HepG2 (cell line): Measurements from ENCODE around the gene SMG7. TPM values are rescaled to one million over a fixed set of nuclear protein-coding genes. Genes with fewer than 3 reads are reported as not detected.

ENCODE experiments used
- ATAC-seq: fragments of 200-7000 bp; cut with Tn5 transposase; 3 replicates; pipeline ENCODE4 v1.9.1; 2020; ENCODE audit warnings: mild to moderate bottlenecking, moderate library complexity
- BruUV-seq: library from RNA; stranded (reverse); fragments of 400-500 nt; replicated peaks from 2 replicates; lab custom pipeline; 2021; lab: Mats Ljungman, UMichigan
- CTCF ChIA-PET: fragments of 300-600 bp; formaldehyde crosslinking; extraction: SDS; loops from one replicate; lab custom pipeline; 2021; ENCODE audit warnings: low total read pairs, inconsistent platforms, low intra/inter-chr PET ratio; lab: Yijun Ruan, JAX
- POLR2A ChIA-PET: fragments of 350-600 bp; sonication (Branson Sonifier 250); formaldehyde crosslinking; loops from one replicate; lab custom pipeline; 2020; ENCODE audit warnings: antibody characterized with exemption, inconsistent platforms; lab: Yijun Ruan, JAX
- DNase-seq: peaks from one replicate; pipeline ENCODE4 v3.0.0-alpha.2; 2015; ENCODE audit warnings: low spot score
- FAIRE-seq: peaks from 3 replicates; lab custom pipeline; 2011; peaks lifted over from hg19 to GRCh38; lab: Jason Lieb, UNC
- H2AFZ ChIP-seq: one replicate; pipeline ENCODE4 v1.6.1; 2011; ENCODE audit warnings: low read length, inconsistent platforms
- H3K27ac ChIP-seq: fragments of 300-600 bp; 3 replicates; pipeline ENCODE4 v1.8.0; 2011; ENCODE audit warnings: mixed run types, mild to moderate bottlenecking, mixed read lengths, low read length, inconsistent platforms; ENCODE audit not compliant: insufficient read depth; ENCODE audit errors: extremely low read length
- H3K27me3 ChIP-seq, 2 experiments: fragments of 200-600 bp in 1 of 2; 2 replicates in 1 of 2; 3 replicates in 1 of 2; pipeline versions ENCODE4 v1.6.0 to v1.8.0; 2011; ENCODE audit warnings: low read length in 2 of 2, mild to moderate bottlenecking in 2 of 2, moderate library complexity in 2 of 2, inconsistent platforms in 1 of 2; ENCODE audit not compliant: insufficient read depth in 2 of 2, control insufficient read depth in 1 of 2
- H3K36me3 ChIP-seq, 2 experiments: fragments of 200-600 bp in 1 of 2; replicated peaks in 1 of 2; 2 replicates in 1 of 2; 3 replicates in 1 of 2; pipeline versions ENCODE4 v1.5.1 to v1.8.0; 2011; ENCODE audit warnings: low read length in 2 of 2, inconsistent platforms in 1 of 2; ENCODE audit not compliant: insufficient read depth in 2 of 2, control insufficient read depth in 1 of 2
- H3K4me1 ChIP-seq: 2 replicates; pipeline ENCODE4 v1.5.1; 2012; ENCODE audit warnings: low read length, inconsistent platforms; ENCODE audit not compliant: insufficient read depth
- H3K4me2 ChIP-seq: 2 replicates; pipeline ENCODE4 v1.6.0; 2011; ENCODE audit warnings: low read depth, low read length, inconsistent platforms
- H3K4me3 ChIP-seq, 3 experiments: fragments of 200-600 bp in 1 of 3; sonication (generic), shearing (Covaris generic) in 1 of 3; replicated peaks in 1 of 3; 2 replicates each; pipeline ENCODE4 v1.5.1; 2011 to 2016; ENCODE audit warnings: low read length in 3 of 3, inconsistent platforms in 2 of 3, low read depth in 2 of 3, mild to moderate bottlenecking in 2 of 3, control low read depth in 1 of 3, mixed read lengths in 1 of 3; ENCODE audit not compliant: insufficient read depth in 1 of 3
- H3K79me2 ChIP-seq: one replicate; pipeline ENCODE4 v1.6.1; 2011; ENCODE audit warnings: low read length, inconsistent platforms; ENCODE audit not compliant: insufficient read depth
- H3K9ac ChIP-seq: 2 replicates; pipeline ENCODE4 v1.6.0; 2011; ENCODE audit warnings: mild to moderate bottlenecking, low read depth, low read length, inconsistent platforms; ENCODE audit not compliant: insufficient read depth
- H3K9me3 ChIP-seq: 2 replicates; pipeline ENCODE4 v1.5.1; 2012; ENCODE audit warnings: mild to moderate bottlenecking, low read length
- H4K20me1 ChIP-seq: 2 replicates; pipeline ENCODE4 v1.6.0; 2011; ENCODE audit warnings: inconsistent platforms, mild to moderate bottlenecking, low read length, moderate library complexity; ENCODE audit not compliant: insufficient read depth
- MAF1 ChIP-seq: sonication (generic); formaldehyde crosslinking; IDR thresholded peaks from 2 replicates; pipeline ENCODE4 v1.5.0; 2020; ENCODE audit warnings: missing genetic modification reagents, borderline replicate concordance
- NONO ChIP-seq, 2 experiments: fragments of 450-650 bp in 1 of 2; sonication (generic) in 1 of 2; formaldehyde crosslinking in 1 of 2; IDR thresholded peaks in 1 of 2; conservative IDR thresholded peaks in 1 of 2; 2 replicates each; pipeline versions ENCODE4 v1.6.1 to v1.8.0; 2017 to 2022; ENCODE audit warnings: mild to moderate bottlenecking in 1 of 2, missing genetic modification reagents in 1 of 2, moderate library complexity in 1 of 2
- NR3C1 ChIP-seq: sonication (generic); formaldehyde crosslinking; IDR thresholded peaks from 2 replicates; pipeline ENCODE4 v1.4.0; 2020; ENCODE audit warnings: missing genetic modification reagents
- ONECUT2 ChIP-seq: sonication (generic); formaldehyde crosslinking; IDR thresholded peaks from 2 replicates; pipeline ENCODE4 v1.4.0; 2020; ENCODE audit warnings: missing genetic modification reagents
- PAF1 ChIP-seq: IDR thresholded peaks from 2 replicates; pipeline ENCODE4 v1.6.1; 2016; ENCODE audit warnings: missing genetic modification reagents, missing compliant biosample characterization
- ZFP62 ChIP-seq: sonication (generic); formaldehyde crosslinking; IDR thresholded peaks from 2 replicates; pipeline ENCODE4 v1.4.0; 2020; ENCODE audit warnings: missing genetic modification reagents
- ZNF225 ChIP-seq: sonication (generic); formaldehyde crosslinking; IDR thresholded peaks from 2 replicates; pipeline ENCODE4 v1.4.0; 2020; ENCODE audit warnings: mild to moderate bottlenecking, missing genetic modification reagents
- ZNF577 ChIP-seq: sonication (generic); formaldehyde crosslinking; IDR thresholded peaks from 2 replicates; pipeline ENCODE4 v1.4.0; 2020; ENCODE audit warnings: mild to moderate bottlenecking, low read depth, missing genetic modification reagents, borderline replicate concordance
- ZNF75D ChIP-seq: sonication (generic); formaldehyde crosslinking; IDR thresholded peaks from 2 replicates; pipeline ENCODE4 v1.8.1; 2023; ENCODE audit warnings: missing genetic modification reagents, mild to moderate bottlenecking, borderline replicate concordance
- ZSCAN30 ChIP-seq: sonication (generic); formaldehyde crosslinking; IDR thresholded peaks from 2 replicates; pipeline ENCODE4 v1.5.0; 2020; ENCODE audit warnings: mild to moderate bottlenecking, missing genetic modification reagents
- WGBS: methylation state at CpG from one replicate; pipeline ENCODE4 v1.1.6; 2017; ENCODE audit warnings: low lambda C conversion rate; 5-methylcytosine and 5-hydroxymethylcytosine counted together
- in situ Hi-C: cut with HindIII; loops from 2 replicates; pipeline ENCODE4 v1.10.0; 2017; ENCODE audit warnings: low pct_unique_long_range_greater_than_20kb; ENCODE audit not compliant: extremely low pct_ligation_motif_present
- intact Hi-C: fragments of 100-400 bp; cut with micrococcal nuclease; formaldehyde crosslinking; loops from one replicate; pipeline ENCODE4 v1.10.0; 2022; ENCODE audit not compliant: unreplicated experiment
- polyA plus RNA-seq, 8 experiments: library from polyadenylated mRNA; depleted of rRNA in 3 of 8; stranded (reverse) in 7 of 8; unstranded in 1 of 8; fragments of >200 nt; fragmentation: Illumina TruSeq in 4 of 8; extraction: Trizol in 4 of 8; gene quantifications; 2 replicates each; pipeline versions ENCODE4 v1.2.1 to v1.2.3, GENCODE V29; 2011 to 2016; ENCODE audit warnings: low read depth in 4 of 8, missing spikeins in 1 of 8, mixed read lengths in 1 of 8; ENCODE audit not compliant: insufficient read depth in 1 of 8
- total RNA-seq, 5 experiments: library from RNA; depleted of rRNA; stranded (reverse); fragments of >200 nt; fragmentation: Illumina TruSeq; extraction: Trizol; gene quantifications; 2 replicates each; pipeline ENCODE4 v1.2.3, GENCODE V29; 2016; ENCODE audit warnings: low read depth in 1 of 5
- TF ChIP-seq, protein P1 (sequence below): sonication (generic); formaldehyde crosslinking; IDR thresholded peaks from 2 replicates; pipeline ENCODE4 v1.4.0; 2020; ENCODE audit warnings: mild to moderate bottlenecking, low read depth, missing genetic modification reagents

Gene SMG7
- total and polyA plus RNA-seq, 2 of the 13 experiments (the other 11 are each of a cell fraction or from before 2014, with no cell fraction given) = 14.9 to 27.9 TPM

DNA sequence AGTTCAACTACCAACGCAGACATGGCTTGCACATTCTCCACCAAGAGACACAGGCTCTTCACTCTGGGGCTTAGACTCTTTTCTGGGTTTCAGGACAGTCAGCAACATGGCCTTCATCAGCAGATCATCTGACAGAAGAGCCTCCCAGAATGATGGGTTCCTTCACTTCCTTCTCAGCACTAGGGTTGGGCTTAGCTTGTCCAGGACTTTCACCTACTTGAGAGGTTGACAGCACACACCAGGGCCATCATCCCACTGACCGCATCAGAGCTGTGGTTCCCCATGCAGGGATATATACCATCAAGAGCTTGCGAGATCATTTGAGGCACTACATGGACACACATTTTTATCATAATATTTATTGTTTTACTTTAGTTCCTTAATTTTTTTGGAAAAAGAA is 128.3 kb downstream of the SMG7 start (continued):
- TF ChIP-seq, protein P1, sequence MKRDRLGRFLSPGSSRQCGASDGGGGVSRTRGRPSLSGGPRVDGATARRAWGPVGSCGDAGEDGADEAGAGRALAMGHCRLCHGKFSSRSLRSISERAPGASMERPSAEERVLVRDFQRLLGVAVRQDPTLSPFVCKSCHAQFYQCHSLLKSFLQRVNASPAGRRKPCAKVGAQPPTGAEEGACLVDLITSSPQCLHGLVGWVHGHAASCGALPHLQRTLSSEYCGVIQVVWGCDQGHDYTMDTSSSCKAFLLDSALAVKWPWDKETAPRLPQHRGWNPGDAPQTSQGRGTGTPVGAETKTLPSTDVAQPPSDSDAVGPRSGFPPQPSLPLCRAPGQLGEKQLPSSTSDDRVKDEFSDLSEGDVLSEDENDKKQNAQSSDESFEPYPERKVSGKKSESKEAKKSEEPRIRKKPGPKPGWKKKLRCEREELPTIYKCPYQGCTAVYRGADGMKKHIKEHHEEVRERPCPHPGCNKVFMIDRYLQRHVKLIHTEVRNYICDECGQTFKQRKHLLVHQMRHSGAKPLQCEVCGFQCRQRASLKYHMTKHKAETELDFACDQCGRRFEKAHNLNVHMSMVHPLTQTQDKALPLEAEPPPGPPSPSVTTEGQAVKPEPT (CRISPR knock-in tag) = no peak
- TF ChIP-seq ZSCAN30 (CRISPR knock-in tag) = no peak
- TF ChIP-seq, all 625 proteins: peak for 0

DNA sequence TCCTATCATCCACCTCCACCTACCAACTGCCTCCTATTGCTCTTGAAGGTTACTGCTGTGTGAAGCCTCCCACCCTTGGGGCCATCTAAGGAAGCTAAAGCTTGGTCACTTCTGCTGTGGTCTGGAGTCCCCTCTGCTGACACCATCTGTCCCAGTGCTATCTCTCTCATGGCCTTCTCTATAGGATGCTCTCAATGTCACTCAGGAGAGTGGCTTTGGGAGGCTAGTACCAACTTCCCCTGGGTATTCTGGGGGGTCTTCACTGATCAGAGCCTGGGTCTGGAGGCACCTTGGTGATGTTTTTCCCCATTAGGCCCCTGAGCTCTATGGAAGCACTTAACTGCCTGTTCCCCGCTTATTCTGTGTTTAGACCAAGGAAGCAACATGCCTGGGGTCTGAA is 130.2 kb downstream of the SMG7 start:
- Histone ChIP-seq H3K27ac (peak overlapping the region; percentile 29), H4K20me1 (no peaks in the 10 kb centered on the region), H3K9ac (no peak overlapping the region), H3K4me3 (no peak overlapping the region), H3K4me1 (peaks cover 23% of the 10 kb centered on the region), H2AFZ (no peak overlapping the region), H3K27me3 (0 out of 5 replicates have a peak, but pooled peaks cover 0 to 3% of the 10 kb centered on the region in 2 experiments), H3K4me2 (peak overlapping the region; percentile 52; the same call in 1 of the 2 replicates), H3K79me2 (no peaks in the 10 kb centered on the region), H3K9me3 (no peaks in the 10 kb centered on the region), H3K36me3 (no peaks in the 10 kb centered on the region)
- ATAC-seq (peak; percentile 13; the same call in 1 of the 3 replicates), DNase-seq (no peak), FAIRE-seq (no peak)
- BruUV-seq = no TSS peak
- intact Hi-C loops (no loop called here), in situ Hi-C loops (no loop called here)
- TF ChIP-seq PAF1 (CRISPR knock-in tag) = no peak
- no peak for TF ChIP-seq ZFP62
- no peak for TF ChIP-seq ZNF75D (CRISPR knock-in tag)
- no peak for TF ChIP-seq NONO (IDR thresholded peaks at IDR 0.05)
- TF ChIP-seq NONO (CRISPR knock-in tag; conservative IDR thresholded peaks at IDR 0.05) = no peak
- no peak for TF ChIP-seq MAF1 (CRISPR knock-in tag)
- TF ChIP-seq NR3C1 (CRISPR knock-in tag) = no peak
- TF ChIP-seq ZNF225 (CRISPR knock-in tag) = no peak
- no peak for TF ChIP-seq ZNF577 (CRISPR knock-in tag)
- no peak for TF ChIP-seq ONECUT2 (CRISPR knock-in tag)
- POLR2A ChIA-PET = no interaction called here
- WGBS = 67% methylated on average over 1 of the region's 1 CpG
- CTCF ChIA-PET = no interaction called here

Other genes starting within 250 kb of the SMG7 start
- not detected in 2 replicates for gene NMNAT2, start 54.1 kb upstream of the SMG7 start, total RNA-seq (2016; rRNA removed; fragmentation: Illumina TruSeq; extraction: Trizol)
- gene NMNAT2, start 54.1 kb upstream of the SMG7 start, polyA plus RNA-seq (2011; rRNA removed) = not detected in 2 replicates
- 0.46 and 1.1 TPM in 2 replicates for gene NCF2, start 118.0 kb downstream of the SMG7 start, total RNA-seq (2016; rRNA removed; fragmentation: Illumina TruSeq; extraction: Trizol)
- gene NCF2, start 118.0 kb downstream of the SMG7 start, polyA plus RNA-seq (2011; rRNA removed) = 0.18 and 0.25 TPM in 2 replicates
- gene ARPC5, start 163.3 kb downstream of the SMG7 start, total RNA-seq (2016; rRNA removed; fragmentation: Illumina TruSeq; extraction: Trizol) = 106 and 148 TPM in 2 replicates
- 40.1 and 48.4 TPM in 2 replicates for gene ARPC5, start 163.3 kb downstream of the SMG7 start, polyA plus RNA-seq (2011; rRNA removed)
- not detected in 2 replicates for gene APOBEC4, start 180.8 kb downstream of the SMG7 start, total RNA-seq (2016; rRNA removed; fragmentation: Illumina TruSeq; extraction: Trizol)
- not detected in 2 replicates for gene APOBEC4, start 180.8 kb downstream of the SMG7 start, polyA plus RNA-seq (2011; rRNA removed)